ENCODE data around the gene RFNG. TPM values are rescaled to one million over a fixed set of nuclear protein-coding genes. Genes with fewer than 3 reads are reported as not detected.

The RFNG gene
- total and polyA plus RNA-seq, 12 donors, result 21.2 to 78.0 (median 47.4) TPM

- no peak overlapping the region for H3K4me3 ChIP-seq
- no peaks in the 10 kb centered on the region for H3K9me3 ChIP-seq (replicated peaks in 1 of 3)
- DNase-seq, result peak in 1 of 7 donors; percentile 36
- no peaks in the 10 kb centered on the region for H3K4me1 ChIP-seq (replicated peaks in 1 of 2)
- no peak for TF ChIP-seq CTCF (IDR thresholded peaks at IDR 0.05)
- no peak for TF ChIP-seq POLR2A (IDR thresholded peaks at IDR 0.05)
- peak overlapping the region in 1 of 5 donors; percentile 59 for H3K27ac ChIP-seq
- intact Hi-C loops (cut with DNase I), result no loop called here
- WGBS, 4 donors, result 76 to 100% (median 90%) methylated on average over 2 to 16 of the region's 16 CpGs
- no peaks in the 10 kb centered on the region for H3K36me3 ChIP-seq (replicated peaks in 1 of 2)
- H3K27me3 ChIP-seq, result no peaks in the 10 kb centered on the region
These were observed 37.8 kb downstream of the RFNG start for GRCh38 chr17:82013772-82014321.

GRCh38 chr17:82013341-82013740, 38.3 kb downstream of the RFNG start:
- no peak for TF ChIP-seq POLR2A (IDR thresholded peaks at IDR 0.05)
- intact Hi-C loops (cut with DNase I), result no loop called here
- Histone ChIP-seq H3K36me3 (replicated peaks in 1 of 2) (no peaks in the 10 kb centered on the region), H3K27ac (peak overlapping the region in 1 of 5 donors; percentile 59), H3K9me3 (replicated peaks in 1 of 3) (no peaks in the 10 kb centered on the region), H3K4me3 (no peak overlapping the region), H3K27me3 (no peaks in the 10 kb centered on the region), H3K4me1 (replicated peaks in 1 of 2) (no peaks in the 10 kb centered on the region)
- 60 to 72% (median 68%) methylated on average over 1 to 22 of the region's 22 CpGs; no CpG with 5 or more reads in 1 of the 4 donors for WGBS, 4 donors
- peak in 3 of 7 donors; percentile 54 to 85 (median 56) for DNase-seq

GRCh38 chr17:82012640-82013295, 38.8 kb downstream of the RFNG start:
- no peaks in the 10 kb centered on the region for H3K9me3 ChIP-seq (replicated peaks in 1 of 3)
- no peaks in the 10 kb centered on the region for H3K4me1 ChIP-seq (replicated peaks in 1 of 2)
- DNase-seq, result peak in 1 of 7 donors; percentile 43
- no peaks in the 10 kb centered on the region for H3K36me3 ChIP-seq (replicated peaks in 1 of 2)
- 73 to 89% (median 84%) methylated on average over 3 to 19 of the region's 19 CpGs for WGBS, 4 donors
- intact Hi-C loops (cut with DNase I), result no loop called here
- H3K4me3 ChIP-seq, result no peak overlapping the region
- H3K27ac ChIP-seq, result peak overlapping the region in 1 of 5 donors; percentile 59
- no peaks in the 10 kb centered on the region for H3K27me3 ChIP-seq
- TF ChIP-seq POLR2A (IDR thresholded peaks at IDR 0.05) (no peak), CTCF (IDR thresholded peaks at IDR 0.05) (no peak)

- no peaks in the 10 kb centered on the region for H3K27me3 ChIP-seq
These were observed 39.4 kb downstream of the RFNG start for GRCh38 chr17:82012261-82012639.

More at GRCh38 chr17:82012261-82012639, 39.4 kb downstream of the RFNG start:
- DNase-seq, result no peak
- WGBS, 4 donors, result 79 to 92% (median 84%) methylated on average over 6 to 20 of the region's 20 CpGs
- H3K4me3 ChIP-seq, result no peak overlapping the region
- H3K9me3 ChIP-seq (replicated peaks in 1 of 3), result no peaks in the 10 kb centered on the region
- H3K36me3 ChIP-seq (replicated peaks in 1 of 2), result no peaks in the 10 kb centered on the region
- peak overlapping the region in 1 of 5 donors; percentile 59 for H3K27ac ChIP-seq
- intact Hi-C loops (cut with DNase I), result no loop called here
- TF ChIP-seq POLR2A (IDR thresholded peaks at IDR 0.05), result no peak
- no peak for TF ChIP-seq CTCF (IDR thresholded peaks at IDR 0.05)
- H3K4me1 ChIP-seq (replicated peaks in 1 of 2), result no peaks in the 10 kb centered on the region

Measured in adrenal gland (tissue), 12 donors.